ENCODE measurements around the gene PRODH2.

The PRODH2 gene

GRCh38 chr19:35824150-35824549 is 11.5 kb upstream of the PRODH2 start:
- DNase-seq (ENCODE audit: low spot score) = no peak
- in situ Hi-C loops (cut with MboI; ENCODE audit: low sequenced_read_pairs, unreplicated experiment) = no loop called here
- no peak for TF ChIP-seq CTCF (IDR thresholded peaks at IDR 0.05; ENCODE audit: borderline replicate concordance, control extremely low read depth, extremely low read depth, insufficient read depth, missing control alignments)

DNA sequence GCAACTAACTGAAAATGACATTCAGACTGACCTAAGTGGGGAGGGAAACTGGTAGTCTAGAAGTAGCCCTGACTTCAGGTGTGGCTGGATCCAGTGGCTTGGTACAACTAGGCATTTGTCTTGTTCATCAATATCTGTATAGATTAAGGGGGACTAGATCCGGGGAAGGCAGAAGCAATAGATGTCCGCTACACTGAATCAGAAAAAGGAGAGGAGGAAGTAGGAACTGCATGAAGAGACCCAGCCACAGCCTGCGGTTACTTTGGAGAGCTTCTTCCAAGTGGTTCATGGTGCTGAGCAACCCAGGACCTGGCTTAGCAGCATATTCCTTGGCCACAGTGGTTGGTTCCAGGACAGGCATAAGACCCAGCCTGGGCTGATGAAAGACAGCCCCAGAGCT is 9.9 kb upstream of the PRODH2 start:
- in situ Hi-C loops (cut with MboI; ENCODE audit: low sequenced_read_pairs, unreplicated experiment) = no loop called here
- TF ChIP-seq CTCF (IDR thresholded peaks at IDR 0.05; ENCODE audit: borderline replicate concordance, control extremely low read depth, extremely low read depth, insufficient read depth, missing control alignments) = no peak
- no peak for DNase-seq (ENCODE audit: low spot score)

GRCh38 chr19:35818445-35818844 is 5.8 kb upstream of the PRODH2 start:
- in situ Hi-C loops (cut with MboI; ENCODE audit: low sequenced_read_pairs, unreplicated experiment) = no loop called here

DNA sequence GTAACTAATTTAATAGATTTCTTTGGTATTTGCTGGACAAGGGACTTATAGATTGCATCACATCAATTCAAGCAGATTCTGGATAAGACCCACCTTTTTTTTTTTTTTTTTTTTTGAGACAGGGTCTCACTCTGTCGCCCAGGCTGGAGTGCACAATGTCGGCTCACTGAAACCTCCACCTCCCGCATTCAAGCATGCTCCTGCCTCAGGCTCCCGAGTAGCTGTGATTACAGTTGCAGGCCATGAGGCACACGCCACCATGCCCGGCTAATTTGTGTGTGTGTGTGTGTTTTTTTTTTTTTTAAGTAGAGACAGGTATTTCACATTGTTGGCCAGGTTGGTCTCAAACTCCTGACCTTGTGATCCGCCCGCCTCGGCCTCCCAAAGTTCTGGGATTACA is 4.2 kb upstream of the PRODH2 start:
- TF ChIP-seq CTCF (IDR thresholded peaks at IDR 0.05; ENCODE audit: borderline replicate concordance, control extremely low read depth, extremely low read depth, insufficient read depth, missing control alignments) = no peak
- DNase-seq (ENCODE audit: low spot score) = no peak
- in situ Hi-C loops (cut with MboI; ENCODE audit: low sequenced_read_pairs, unreplicated experiment) = no loop called here

More at GRCh38 chr19:35818445-35818844, 5.8 kb upstream of the PRODH2 start:
- no peak for DNase-seq (ENCODE audit: low spot score)
- TF ChIP-seq CTCF (IDR thresholded peaks at IDR 0.05; ENCODE audit: borderline replicate concordance, control extremely low read depth, extremely low read depth, insufficient read depth, missing control alignments) = no peak

DNA sequence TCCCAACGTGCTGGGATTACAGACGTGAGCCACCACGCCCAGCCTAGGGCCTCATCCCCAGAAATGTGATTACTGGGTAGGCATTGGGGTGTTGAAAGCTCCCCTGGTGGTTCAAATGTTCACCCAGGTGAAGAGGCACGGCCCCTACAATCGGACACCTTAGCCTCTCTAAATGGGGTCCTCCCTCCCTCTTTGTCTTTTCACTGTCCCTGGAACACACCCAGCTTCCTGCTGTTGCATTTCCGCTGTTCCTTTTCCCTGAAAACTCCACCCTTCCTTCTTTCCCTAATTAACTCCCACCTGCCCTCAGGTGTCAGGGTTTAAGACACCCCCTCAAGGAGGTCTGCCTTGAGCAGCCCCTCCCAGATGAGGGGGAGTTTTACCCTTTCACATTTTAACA is 3.6 kb upstream of the PRODH2 start:
- TF ChIP-seq CTCF (IDR thresholded peaks at IDR 0.05; ENCODE audit: borderline replicate concordance, control extremely low read depth, extremely low read depth, insufficient read depth, missing control alignments) = no peak
- in situ Hi-C loops (cut with MboI; ENCODE audit: low sequenced_read_pairs, unreplicated experiment) = no loop called here
- no peak for DNase-seq (ENCODE audit: low spot score)

- in situ Hi-C loops (cut with MboI; ENCODE audit: low sequenced_read_pairs, unreplicated experiment) = no loop called here
- no peak for TF ChIP-seq CTCF (IDR thresholded peaks at IDR 0.05; ENCODE audit: borderline replicate concordance, control extremely low read depth, extremely low read depth, insufficient read depth, missing control alignments)
- DNase-seq (ENCODE audit: low spot score) = no peak
Measured at GRCh38 chr19:35813043-35813890, 622 bp upstream of the PRODH2 start.
